Subcutaneous adipose tissue (tissue), 4 donors: ENCODE measurements around the gene DSC1. TPM values are rescaled to one million over a fixed set of nuclear protein-coding genes. Genes with fewer than 3 reads are reported as not detected.

Source experiments
- total RNA-seq, 4 donors: library from RNA; depleted of rRNA; stranded (reverse); fragments of >200 nt; gene quantifications; one replicate each; pipeline ENCODE4 v1.1.0, GENCODE V29; 2016
- TF ChIP-seq, protein P1 (sequence below): fragments of 450-650 bp; IDR thresholded peaks from one replicate; pipeline ENCODE4 v1.5.1; 2016; ENCODE audit warnings: low read depth, mild to moderate bottlenecking, control low read depth, antibody characterized with exemption, moderate library complexity

The DSC1 gene
- total RNA-seq, 4 donors from 2014 or later = not detected

DNA sequence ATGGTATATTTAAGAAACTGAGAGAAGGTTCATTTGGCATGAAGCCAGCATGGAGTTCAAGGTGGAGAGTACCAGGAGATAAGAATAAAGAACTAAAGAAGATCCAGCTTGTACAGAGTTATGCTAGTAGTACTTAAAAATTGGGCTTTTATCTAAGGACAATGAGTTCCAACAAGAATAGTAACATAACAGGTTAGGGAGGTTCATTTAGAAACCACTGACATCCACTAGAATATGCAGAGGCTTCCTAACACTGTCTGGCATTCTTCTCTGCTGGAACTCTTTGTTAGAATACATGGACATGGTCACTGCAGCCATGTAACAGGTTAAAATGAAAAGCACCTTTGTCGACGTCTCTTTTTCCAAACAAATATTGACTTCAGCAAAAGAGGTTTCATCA, 42.6 kb upstream of the DSC1 start:
- TF ChIP-seq, protein P1, sequence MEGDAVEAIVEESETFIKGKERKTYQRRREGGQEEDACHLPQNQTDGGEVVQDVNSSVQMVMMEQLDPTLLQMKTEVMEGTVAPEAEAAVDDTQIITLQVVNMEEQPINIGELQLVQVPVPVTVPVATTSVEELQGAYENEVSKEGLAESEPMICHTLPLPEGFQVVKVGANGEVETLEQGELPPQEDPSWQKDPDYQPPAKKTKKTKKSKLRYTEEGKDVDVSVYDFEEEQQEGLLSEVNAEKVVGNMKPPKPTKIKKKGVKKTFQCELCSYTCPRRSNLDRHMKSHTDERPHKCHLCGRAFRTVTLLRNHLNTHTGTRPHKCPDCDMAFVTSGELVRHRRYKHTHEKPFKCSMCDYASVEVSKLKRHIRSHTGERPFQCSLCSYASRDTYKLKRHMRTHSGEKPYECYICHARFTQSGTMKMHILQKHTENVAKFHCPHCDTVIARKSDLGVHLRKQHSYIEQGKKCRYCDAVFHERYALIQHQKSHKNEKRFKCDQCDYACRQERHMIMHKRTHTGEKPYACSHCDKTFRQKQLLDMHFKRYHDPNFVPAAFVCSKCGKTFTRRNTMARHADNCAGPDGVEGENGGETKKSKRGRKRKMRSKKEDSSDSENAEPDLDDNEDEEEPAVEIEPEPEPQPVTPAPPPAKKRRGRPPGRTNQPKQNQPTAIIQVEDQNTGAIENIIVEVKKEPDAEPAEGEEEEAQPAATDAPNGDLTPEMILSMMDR = no peak

- TF ChIP-seq, protein P1 = no peak
Measured at GRCh38 chr18:31204833-31205232, 42.2 kb upstream of the DSC1 start.

GRCh38 chr18:31204166-31204565, 41.5 kb upstream of the DSC1 start:
- TF ChIP-seq, protein P1 = no peak

GRCh38 chr18:31203794-31204148, 41.1 kb upstream of the DSC1 start:
- TF ChIP-seq, protein P1 = no peak

- TF ChIP-seq, protein P1 = no peak
Measured at GRCh38 chr18:31203096-31203793, 40.6 kb upstream of the DSC1 start.

DNA sequence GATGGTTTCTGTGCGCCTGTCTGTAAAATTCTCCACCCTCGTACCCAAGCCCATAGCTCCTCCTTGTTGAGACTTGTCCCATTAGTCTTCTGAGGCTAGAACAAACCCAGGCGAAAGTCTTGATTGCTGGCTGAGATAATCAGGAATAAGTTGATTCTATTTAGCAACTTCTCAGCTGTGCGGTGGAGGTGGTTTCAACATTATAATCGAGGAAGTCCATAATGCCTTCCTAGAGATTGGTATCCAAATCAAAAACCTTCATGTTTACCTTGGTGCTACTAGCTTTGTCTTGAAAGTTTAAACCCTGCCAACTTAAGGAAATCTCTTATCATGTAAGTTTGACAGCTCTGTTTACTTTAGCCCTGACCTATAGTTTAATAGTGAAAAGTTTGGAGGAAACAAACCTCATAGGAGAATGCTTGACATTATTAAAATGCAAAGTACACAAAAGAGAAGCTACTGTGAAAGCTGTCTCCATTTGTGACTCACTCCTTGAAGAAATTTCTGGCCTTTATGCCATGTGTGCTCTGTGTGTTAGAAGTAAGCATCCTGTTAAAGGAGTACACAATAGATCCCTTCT, 36.6 kb upstream of the DSC1 start:
- TF ChIP-seq, protein P1 = no peak

DNA sequence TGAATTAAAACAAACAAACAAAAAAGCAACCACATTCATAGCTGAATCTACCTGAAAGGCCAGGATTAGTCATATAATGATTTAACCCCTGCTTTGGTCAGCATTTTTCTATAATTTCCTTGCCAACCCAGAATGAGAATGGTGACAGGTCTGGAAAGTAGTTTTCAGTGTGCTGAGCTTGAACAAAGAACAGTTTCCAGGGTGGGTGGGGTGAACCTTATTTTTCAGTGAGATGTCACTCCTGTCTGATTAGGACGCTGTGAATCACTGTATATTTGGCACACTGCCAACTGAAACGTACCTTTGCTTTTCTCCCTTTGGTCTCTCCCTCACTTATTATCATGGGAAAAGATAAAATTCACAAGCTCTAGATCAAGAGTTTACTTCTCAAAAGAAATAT, 35.0 kb upstream of the DSC1 start:
- TF ChIP-seq, protein P1 = no peak
